Measurements from ENCODE around the gene RTRAF. TPM values are rescaled to one million over a fixed set of nuclear protein-coding genes. Genes with fewer than 3 reads are reported as not detected.

Gene RTRAF
- total and polyA plus RNA-seq, 4 donors: 84.1 to 167 (median 134) TPM

DNA sequence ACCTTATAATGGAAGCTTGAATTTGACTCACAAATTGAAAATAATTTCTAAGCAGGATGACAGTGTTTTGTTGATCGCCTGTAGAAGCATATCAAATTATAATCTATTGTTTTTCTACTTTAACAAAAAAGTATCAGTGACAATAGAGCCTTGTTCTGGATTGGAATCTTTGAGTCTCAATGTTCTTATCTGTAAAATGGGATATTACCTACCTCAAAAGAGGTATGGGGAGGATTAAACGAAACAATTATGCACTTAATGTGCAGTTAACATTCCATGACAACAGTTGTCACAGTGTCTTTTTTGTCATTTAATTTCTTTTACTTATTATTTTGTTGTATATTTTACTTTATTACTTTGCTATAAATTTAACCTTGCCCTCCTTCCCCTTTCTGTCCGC is 1.1 kb downstream of the RTRAF start:
- H3K27me3 ChIP-seq (ENCODE audit: control insufficient read depth in 3 of 3, insufficient read depth in 3 of 3, low read length in 2 of 3): no peaks in the 10 kb centered on the region
- H3K4me1 ChIP-seq (ENCODE audit: control insufficient read depth in 5 of 5, insufficient read depth in 5 of 5, low read length in 5 of 5): peaks cover 0 to 19% (median 0%) of the 10 kb centered on the region in 5 donors
- 69 to 88% methylated on average over 3 of the region's 3 CpGs for WGBS, 2 donors
- peaks cover 5 to 18% (median 9%) of the 10 kb centered on the region in 4 donors for H3K36me3 ChIP-seq (ENCODE audit: control insufficient read depth in 4 of 4, insufficient read depth in 4 of 4, low read length in 4 of 4)
- ATAC-seq (ENCODE audit: insufficient read depth, low FRiP score) (no peak), DNase-seq (no peak)
- H3K9me3 ChIP-seq (ENCODE audit: control insufficient read depth in 4 of 4, insufficient read depth in 3 of 4, low read length in 3 of 4): no peaks in the 10 kb centered on the region
- H3K9ac ChIP-seq (ENCODE audit: insufficient read depth in 1 of 2, low read length in 2 of 2): peak overlapping the region; percentile 83 to 92
- H3K27ac ChIP-seq (ENCODE audit: low read depth in 1 of 2, low read length in 1 of 2): no peak overlapping the region
- no peak overlapping the region for H3K4me3 ChIP-seq
- TF ChIP-seq, protein P1, sequence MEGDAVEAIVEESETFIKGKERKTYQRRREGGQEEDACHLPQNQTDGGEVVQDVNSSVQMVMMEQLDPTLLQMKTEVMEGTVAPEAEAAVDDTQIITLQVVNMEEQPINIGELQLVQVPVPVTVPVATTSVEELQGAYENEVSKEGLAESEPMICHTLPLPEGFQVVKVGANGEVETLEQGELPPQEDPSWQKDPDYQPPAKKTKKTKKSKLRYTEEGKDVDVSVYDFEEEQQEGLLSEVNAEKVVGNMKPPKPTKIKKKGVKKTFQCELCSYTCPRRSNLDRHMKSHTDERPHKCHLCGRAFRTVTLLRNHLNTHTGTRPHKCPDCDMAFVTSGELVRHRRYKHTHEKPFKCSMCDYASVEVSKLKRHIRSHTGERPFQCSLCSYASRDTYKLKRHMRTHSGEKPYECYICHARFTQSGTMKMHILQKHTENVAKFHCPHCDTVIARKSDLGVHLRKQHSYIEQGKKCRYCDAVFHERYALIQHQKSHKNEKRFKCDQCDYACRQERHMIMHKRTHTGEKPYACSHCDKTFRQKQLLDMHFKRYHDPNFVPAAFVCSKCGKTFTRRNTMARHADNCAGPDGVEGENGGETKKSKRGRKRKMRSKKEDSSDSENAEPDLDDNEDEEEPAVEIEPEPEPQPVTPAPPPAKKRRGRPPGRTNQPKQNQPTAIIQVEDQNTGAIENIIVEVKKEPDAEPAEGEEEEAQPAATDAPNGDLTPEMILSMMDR (IDR thresholded peaks at IDR 0.05; ENCODE audit: control extremely low read depth, extremely low read depth): no peak

DNA sequence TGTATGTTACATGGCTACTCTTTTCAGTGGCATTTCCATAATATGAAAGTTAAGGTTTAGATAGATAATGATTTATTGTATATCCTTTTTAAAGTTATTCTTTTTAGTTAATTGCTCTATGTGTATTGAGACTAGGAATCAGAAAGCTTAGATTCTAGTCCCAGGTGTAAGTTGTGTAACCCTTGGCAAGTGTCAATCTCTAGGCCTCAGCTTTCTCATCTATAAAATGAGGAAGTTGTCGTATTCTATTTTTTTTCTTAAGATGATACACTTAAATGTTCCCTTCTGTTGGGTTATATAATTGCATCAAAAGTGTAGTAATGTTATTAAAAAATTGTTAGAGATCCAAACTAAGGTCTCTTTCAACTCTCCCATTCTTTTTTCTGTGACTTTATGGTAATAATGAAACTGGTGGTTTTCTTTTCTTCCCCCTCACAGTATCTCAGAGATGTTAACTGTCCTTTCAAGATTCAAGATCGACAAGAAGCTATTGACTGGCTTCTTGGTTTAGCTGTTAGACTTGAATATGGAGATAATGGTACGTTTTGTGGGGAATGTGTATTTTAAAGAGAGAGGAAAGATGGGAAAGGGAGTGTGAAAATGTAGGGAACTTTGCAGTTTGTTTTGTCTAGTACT is 4.1 kb downstream of the RTRAF start:
- Histone ChIP-seq H3K27ac (ENCODE audit: low read depth in 1 of 2, low read length in 1 of 2) (no peak overlapping the region), H3K4me3 (no peak overlapping the region), H3K27me3 (ENCODE audit: control insufficient read depth in 3 of 3, insufficient read depth in 3 of 3, low read length in 2 of 3) (no peaks in the 10 kb centered on the region), H3K4me1 (ENCODE audit: control insufficient read depth in 5 of 5, insufficient read depth in 5 of 5, low read length in 5 of 5) (peaks cover 0 to 17% (median 0%) of the 10 kb centered on the region in 5 donors), H3K36me3 (ENCODE audit: control insufficient read depth in 4 of 4, insufficient read depth in 4 of 4, low read length in 4 of 4) (peaks cover 5 to 22% (median 9%) of the 10 kb centered on the region in 4 donors), H3K9me3 (ENCODE audit: control insufficient read depth in 4 of 4, insufficient read depth in 3 of 4, low read length in 3 of 4) (no peaks in the 10 kb centered on the region), H3K9ac (ENCODE audit: insufficient read depth in 1 of 2, low read length in 2 of 2) (no peak overlapping the region)
- TF ChIP-seq, protein P1 (IDR thresholded peaks at IDR 0.05; ENCODE audit: control extremely low read depth, extremely low read depth): no peak
- ATAC-seq (ENCODE audit: insufficient read depth, low FRiP score) (no peak), DNase-seq (no peak)
- 66 to 75% methylated on average over 3 of the region's 3 CpGs for WGBS, 2 donors

DNA sequence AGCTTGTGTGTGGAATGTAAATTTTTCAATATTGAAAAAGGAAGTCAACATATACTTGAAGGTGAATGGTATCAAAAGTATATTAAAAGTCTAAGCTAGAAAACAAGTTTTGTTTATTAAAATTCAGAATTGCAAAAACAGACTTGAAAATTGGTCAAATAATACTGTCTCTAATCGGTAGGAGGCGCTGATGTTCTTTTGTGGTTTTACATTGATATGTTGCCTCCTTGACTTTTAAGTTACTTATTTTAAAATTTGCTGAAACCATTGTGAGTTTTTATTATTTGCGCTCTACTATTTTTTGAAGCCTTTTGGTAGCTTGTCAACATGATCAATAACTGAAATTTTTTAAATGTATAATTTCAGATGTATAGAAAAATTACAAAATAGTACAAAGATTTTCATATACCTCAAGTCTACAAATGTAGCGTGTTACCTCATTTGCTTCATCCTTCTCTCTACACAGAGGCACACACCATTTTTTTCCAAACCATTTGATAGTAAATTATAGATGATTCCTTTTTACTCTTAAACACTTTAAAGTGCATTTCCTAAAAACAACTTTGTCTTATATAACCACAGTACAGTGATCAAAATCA is 6.9 kb downstream of the RTRAF start:
- ATAC-seq (ENCODE audit: insufficient read depth, low FRiP score) (no peak), DNase-seq (peak in 2 of 3 donors; percentile 69 to 74)
- peaks cover 7 to 32% (median 12%) of the 10 kb centered on the region in 4 donors for H3K36me3 ChIP-seq (ENCODE audit: control insufficient read depth in 4 of 4, insufficient read depth in 4 of 4, low read length in 4 of 4)
- H3K9me3 ChIP-seq (ENCODE audit: control insufficient read depth in 4 of 4, insufficient read depth in 3 of 4, low read length in 3 of 4): no peaks in the 10 kb centered on the region
- no peak overlapping the region for H3K27ac ChIP-seq (ENCODE audit: low read depth in 1 of 2, low read length in 1 of 2)
- H3K27me3 ChIP-seq (ENCODE audit: control insufficient read depth in 3 of 3, insufficient read depth in 3 of 3, low read length in 2 of 3): no peaks in the 10 kb centered on the region
- WGBS, 2 donors: 52 to 59% methylated on average over 4 of the region's 4 CpGs
- TF ChIP-seq, protein P1 (IDR thresholded peaks at IDR 0.05; ENCODE audit: control extremely low read depth, extremely low read depth): peak; percentile 48
- peaks cover 0 to 4% (median 0%) of the 10 kb centered on the region in 5 donors for H3K4me1 ChIP-seq (ENCODE audit: control insufficient read depth in 5 of 5, insufficient read depth in 5 of 5, low read length in 5 of 5)
- no peak overlapping the region for H3K9ac ChIP-seq (ENCODE audit: insufficient read depth in 1 of 2, low read length in 2 of 2)
- H3K4me3 ChIP-seq: no peak overlapping the region
